ENCODE results near the gene DOK1. TPM values are rescaled to one million over a fixed set of nuclear protein-coding genes. Genes with fewer than 3 reads are reported as not detected.

The DOK1 gene
- total RNA-seq, 1 experiment from 2014 or later, result 3.4 TPM

GRCh38 chr2:74526649-74527230 is 27.8 kb upstream of the DOK1 start:
- BruUV-seq (replicated peaks), result no TSS peak
- intact Hi-C loops (cut with micrococcal nuclease), result no loop called here
- ChIA-PET CTCF (interaction anchor here (1.2 to 7.3 kb wide), 3 partner anchors 44 to 62 kb away, joined by 3 to 80 read pairs (median 14); partner anchors contain the start of genes CCDC142 and TTC31), POLR2A (interaction anchor here (0.8 to 8.1 kb wide), 7 partner anchors 14 to 86 kb away, joined by 3 to 135 read pairs (median 5); partner anchors contain the start of genes PCGF1 and WBP1)
- no peaks in the 10 kb centered on the region for H3K9me3 Mint-ChIP-seq (ENCODE audit: unreplicated experiment)
- peak overlapping the region; percentile 71 for H3K4me3 Mint-ChIP-seq (ENCODE audit: unreplicated experiment)
- H3K27ac Mint-ChIP-seq (ENCODE audit: low read depth, unreplicated experiment), result peak overlapping the region; percentile 91
- H3K36me3 Mint-ChIP-seq (ENCODE audit: insufficient read depth, unreplicated experiment), result peaks cover 35% of the 10 kb centered on the region
- TF ChIP-seq CTCF (IDR thresholded peaks at IDR 0.05; ENCODE audit: unreplicated experiment), result no peak
- no peak for DNase-seq (ENCODE audit: unreplicated experiment)
- no peaks in the 10 kb centered on the region for H3K27me3 Mint-ChIP-seq (ENCODE audit: insufficient read depth, unreplicated experiment)
- H3K4me1 Mint-ChIP-seq (ENCODE audit: insufficient read depth, unreplicated experiment), result peaks cover 31% of the 10 kb centered on the region

GRCh38 chr2:74527741-74528140 is 26.8 kb upstream of the DOK1 start:
- DNase-seq (ENCODE audit: unreplicated experiment), result no peak
- Mint-ChIP-seq H3K27ac (ENCODE audit: low read depth, unreplicated experiment) (peak overlapping the region; percentile 91), H3K4me1 (ENCODE audit: insufficient read depth, unreplicated experiment) (peaks cover 38% of the 10 kb centered on the region), H3K27me3 (ENCODE audit: insufficient read depth, unreplicated experiment) (no peaks in the 10 kb centered on the region), H3K4me3 (ENCODE audit: unreplicated experiment) (peak overlapping the region; percentile 94), H3K9me3 (ENCODE audit: unreplicated experiment) (no peaks in the 10 kb centered on the region), H3K36me3 (ENCODE audit: insufficient read depth, unreplicated experiment) (peaks cover 31% of the 10 kb centered on the region)
- no peak for TF ChIP-seq CTCF (IDR thresholded peaks at IDR 0.05; ENCODE audit: unreplicated experiment)
- POLR2A ChIA-PET, result interaction anchor here (4.8 to 8.1 kb wide), 2 partner anchors 21 to 45 kb away, joined by 65 to 135 read pairs; partner anchors contain the start of genes CCDC142, PCGF1 and TTC31
- CTCF ChIA-PET, result interaction anchor here (0.7 to 7.3 kb wide), 3 partner anchors 40 to 61 kb away, joined by 3 to 80 read pairs (median 14); partner anchors contain the start of genes CCDC142 and TTC31
- intact Hi-C loops (cut with micrococcal nuclease), result no loop called here
- no TSS peak for BruUV-seq (replicated peaks)

GRCh38 chr2:74528600-74529356 is 25.7 kb upstream of the DOK1 start:
- H3K4me3 Mint-ChIP-seq (ENCODE audit: unreplicated experiment), result peak overlapping the region; percentile 94

More at GRCh38 chr2:74528600-74529356, 25.7 kb upstream of the DOK1 start:
- intact Hi-C loops (cut with micrococcal nuclease), result loop anchor here (1.0 kb wide), 1 partner anchor 21 kb away; the partner anchor contains the start of gene PCGF1
- ChIA-PET POLR2A (interaction anchor here (0.7 to 8.1 kb wide), 19 partner anchors 8 to 107 kb away, joined by 3 to 135 read pairs (median 5); partner anchors contain the start of genes C2orf81, CCDC142, INO80B and MOGS), CTCF (interaction anchor here (0.6 to 7.3 kb wide), 4 partner anchors 37 to 59 kb away, joined by 3 to 80 read pairs (median 12); partner anchors contain the start of genes CCDC142 and TTC31)
- Mint-ChIP-seq H3K36me3 (ENCODE audit: insufficient read depth, unreplicated experiment) (peaks cover 31% of the 10 kb centered on the region), H3K4me1 (ENCODE audit: insufficient read depth, unreplicated experiment) (peaks cover 38% of the 10 kb centered on the region), H3K27me3 (ENCODE audit: insufficient read depth, unreplicated experiment) (no peaks in the 10 kb centered on the region), H3K9me3 (ENCODE audit: unreplicated experiment) (no peaks in the 10 kb centered on the region), H3K27ac (ENCODE audit: low read depth, unreplicated experiment) (peak overlapping the region; percentile 91)
- no peak for DNase-seq (ENCODE audit: unreplicated experiment)
- no peak for TF ChIP-seq CTCF (IDR thresholded peaks at IDR 0.05; ENCODE audit: unreplicated experiment)
- TSS peak; percentile 55 for BruUV-seq (replicated peaks)
